Fibroblast of skin of left quadriceps (primary cell): ENCODE measurements around the gene RAB37.

ENCODE experiments used
- DNase-seq, 2 experiments: peaks; one replicate each; pipeline ENCODE4 v3.0.0-alpha.2; 2013; ENCODE audit warnings: low read depth in 2 of 2

The RAB37 gene

GRCh38 chr17:74744714-74745547 lies 7.9 kb downstream of the RAB37 start:
- peak; percentile 8 to 13 for DNase-seq

- no peak for DNase-seq
These were observed 8.6 kb downstream of the RAB37 start for GRCh38 chr17:74745548-74746177.

GRCh38 chr17:74746376-74746775 lies 9.3 kb downstream of the RAB37 start:
- DNase-seq: no peak

DNA sequence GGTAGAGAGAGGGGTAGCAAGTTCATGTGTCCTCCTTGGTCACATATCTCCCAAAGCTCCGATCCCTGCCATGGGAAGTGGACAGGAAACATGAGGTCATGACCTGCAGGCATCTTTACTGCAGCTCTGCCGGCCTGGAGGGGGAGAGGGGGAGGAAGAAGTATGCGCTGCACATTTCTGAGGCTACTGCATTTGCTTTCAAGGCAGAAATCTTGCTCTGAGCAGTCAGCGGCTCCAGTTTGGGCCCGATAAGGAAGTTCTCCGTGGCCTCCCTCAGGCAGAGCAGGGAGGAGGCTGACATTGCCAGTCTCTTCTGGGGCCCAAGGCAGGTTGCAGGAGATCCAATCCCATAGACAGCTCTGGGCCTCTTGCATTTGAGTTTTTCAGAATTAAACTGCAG lies 9.9 kb downstream of the RAB37 start:
- DNase-seq: no peak

DNA sequence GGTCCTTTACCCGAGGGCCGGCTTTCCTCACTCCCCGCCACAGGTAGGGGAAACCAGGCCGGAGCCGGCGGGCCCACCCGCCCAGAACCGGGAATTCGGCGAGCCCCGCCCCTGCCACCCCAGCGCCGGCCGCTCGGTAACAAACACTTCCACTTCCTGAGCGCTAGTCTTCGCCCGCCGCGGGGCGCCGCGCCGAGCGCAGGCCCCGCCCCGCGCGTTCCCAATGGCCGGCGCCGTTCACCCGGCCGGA lies 11.1 kb downstream of the RAB37 start:
- DNase-seq: no peak

- DNase-seq: peak; percentile 71 to 74
These were observed 11.6 kb downstream of the RAB37 start, which contains the start of gene NHERF1 for GRCh38 chr17:74748529-74749278. Gene NHERF1 (plus strand): TSS chr17:74748628. CDS start chr17:74748847, 219 bp downstream.

DNA sequence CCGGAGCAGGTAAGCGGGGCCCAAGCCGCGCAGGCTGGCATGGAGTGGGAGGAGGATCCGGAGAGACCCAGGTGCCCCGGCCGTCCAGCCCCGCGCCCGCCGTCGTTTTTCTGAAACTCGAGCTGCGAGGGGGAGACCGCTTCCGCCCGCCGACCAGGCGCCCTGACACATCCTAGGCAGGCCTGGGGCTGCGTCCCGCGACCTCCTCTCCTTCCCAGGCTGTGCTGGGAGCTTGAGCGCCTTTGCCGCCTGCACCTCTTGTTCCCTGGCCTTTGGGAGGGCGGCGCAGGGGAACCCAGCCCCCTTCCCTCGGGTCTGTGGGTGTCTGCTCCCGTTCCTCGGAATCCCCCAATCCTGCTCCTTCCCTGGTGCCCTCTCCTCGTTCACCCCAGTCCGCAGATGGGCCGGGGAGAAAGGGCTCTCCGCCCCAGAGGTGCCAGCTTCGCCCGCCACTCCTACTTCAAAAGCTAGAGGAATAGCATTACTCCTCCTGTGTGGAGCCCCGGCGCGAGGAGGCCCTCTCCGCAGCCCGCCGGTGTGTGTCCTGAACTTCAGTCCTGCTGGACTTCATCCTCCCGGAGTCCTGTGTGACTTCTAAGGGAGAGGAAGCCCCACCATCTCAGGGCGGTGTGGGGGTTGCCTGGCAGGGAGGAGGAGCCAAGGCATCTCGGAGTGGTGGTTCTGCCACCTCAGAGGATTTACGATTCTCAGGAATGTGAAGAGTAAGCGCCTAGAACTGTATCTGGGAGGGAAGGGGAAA lies 12.4 kb downstream of the RAB37 start:
- DNase-seq: no peak

DNA sequence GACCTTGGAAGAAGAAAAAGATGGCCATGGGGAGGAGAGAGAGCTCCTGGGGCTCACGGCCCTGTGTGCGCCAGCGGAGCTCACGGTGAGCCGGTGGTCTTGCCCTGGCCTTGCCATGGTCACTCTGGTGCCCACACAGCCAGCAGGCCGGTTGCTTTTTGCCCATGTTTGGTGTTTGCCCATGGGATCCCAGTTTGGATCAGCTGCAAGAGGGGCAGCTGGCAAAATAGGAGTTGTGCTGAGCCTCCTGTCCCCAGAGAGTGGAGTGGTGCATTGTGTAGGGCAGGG lies 12.9 kb downstream of the RAB37 start:
- DNase-seq: no peak

GRCh38 chr17:74750327-74751069 lies 13.4 kb downstream of the RAB37 start:
- DNase-seq: no peak

GRCh38 chr17:74752415-74752814 lies 15.4 kb downstream of the RAB37 start:
- no peak for DNase-seq

- DNase-seq: no peak
These were observed 15.9 kb downstream of the RAB37 start for GRCh38 chr17:74752822-74753401.

DNA sequence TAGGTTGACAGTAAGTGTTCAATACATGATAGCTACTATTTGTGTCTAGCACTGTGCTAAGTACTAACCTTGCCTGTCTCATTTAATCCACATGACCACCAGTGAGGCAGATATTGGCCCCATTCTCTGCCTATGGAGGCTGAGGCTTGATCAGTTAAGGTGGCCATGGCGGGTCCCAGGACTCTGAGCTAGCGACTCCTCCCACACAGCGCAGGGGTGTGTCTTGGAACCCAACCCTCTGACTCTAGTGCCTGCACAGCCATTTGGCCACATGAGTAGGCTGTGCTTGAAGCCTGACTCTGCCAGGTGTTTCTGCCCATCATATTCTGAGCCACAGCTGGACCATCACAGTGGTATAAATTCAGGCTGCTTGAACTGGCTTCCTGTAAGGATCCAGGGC lies 17.8 kb downstream of the RAB37 start:
- no peak for DNase-seq

DNA sequence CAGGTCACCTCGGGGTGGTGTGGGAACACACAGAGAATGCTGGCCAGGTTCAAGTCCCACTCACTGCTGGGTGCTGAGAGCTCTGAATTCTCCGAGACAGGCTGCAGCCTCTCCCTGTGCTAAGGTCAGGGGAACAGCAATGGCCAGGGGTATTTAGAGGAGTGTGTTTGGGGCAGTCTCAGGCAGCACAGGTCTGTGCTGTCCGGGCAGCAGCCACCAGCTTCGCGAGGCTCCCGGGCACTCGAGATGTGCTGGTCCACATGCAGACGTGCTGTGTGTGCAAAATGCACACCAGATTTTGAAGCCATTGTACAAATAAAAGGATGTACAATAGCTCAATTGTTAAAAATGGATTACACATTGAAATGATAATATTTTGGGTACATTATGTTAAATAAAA lies 18.5 kb downstream of the RAB37 start:
- no peak for DNase-seq

DNA sequence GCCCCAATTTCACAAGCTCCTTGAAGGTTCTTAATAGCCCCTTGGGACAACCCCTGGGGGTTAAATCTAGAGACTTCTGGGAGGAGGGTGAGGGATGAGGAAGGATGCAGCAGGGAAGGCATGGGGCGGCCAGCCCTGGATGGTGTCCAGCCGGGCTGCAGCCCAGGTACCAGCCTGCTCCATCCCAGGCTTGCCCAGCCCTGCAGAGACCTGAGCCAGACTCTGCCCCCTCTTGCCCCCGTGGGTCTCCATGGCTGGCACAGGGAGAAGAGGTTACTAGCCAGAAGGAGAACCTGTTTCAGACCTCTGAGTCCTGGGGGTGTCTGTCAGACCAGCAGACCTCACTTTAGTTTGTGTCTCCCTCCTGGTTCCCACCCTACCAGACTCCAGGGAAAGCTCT lies 19.8 kb downstream of the RAB37 start:
- DNase-seq: no peak

- DNase-seq: no peak
These were observed 20.4 kb downstream of the RAB37 start for GRCh38 chr17:74757502-74757901.

DNA sequence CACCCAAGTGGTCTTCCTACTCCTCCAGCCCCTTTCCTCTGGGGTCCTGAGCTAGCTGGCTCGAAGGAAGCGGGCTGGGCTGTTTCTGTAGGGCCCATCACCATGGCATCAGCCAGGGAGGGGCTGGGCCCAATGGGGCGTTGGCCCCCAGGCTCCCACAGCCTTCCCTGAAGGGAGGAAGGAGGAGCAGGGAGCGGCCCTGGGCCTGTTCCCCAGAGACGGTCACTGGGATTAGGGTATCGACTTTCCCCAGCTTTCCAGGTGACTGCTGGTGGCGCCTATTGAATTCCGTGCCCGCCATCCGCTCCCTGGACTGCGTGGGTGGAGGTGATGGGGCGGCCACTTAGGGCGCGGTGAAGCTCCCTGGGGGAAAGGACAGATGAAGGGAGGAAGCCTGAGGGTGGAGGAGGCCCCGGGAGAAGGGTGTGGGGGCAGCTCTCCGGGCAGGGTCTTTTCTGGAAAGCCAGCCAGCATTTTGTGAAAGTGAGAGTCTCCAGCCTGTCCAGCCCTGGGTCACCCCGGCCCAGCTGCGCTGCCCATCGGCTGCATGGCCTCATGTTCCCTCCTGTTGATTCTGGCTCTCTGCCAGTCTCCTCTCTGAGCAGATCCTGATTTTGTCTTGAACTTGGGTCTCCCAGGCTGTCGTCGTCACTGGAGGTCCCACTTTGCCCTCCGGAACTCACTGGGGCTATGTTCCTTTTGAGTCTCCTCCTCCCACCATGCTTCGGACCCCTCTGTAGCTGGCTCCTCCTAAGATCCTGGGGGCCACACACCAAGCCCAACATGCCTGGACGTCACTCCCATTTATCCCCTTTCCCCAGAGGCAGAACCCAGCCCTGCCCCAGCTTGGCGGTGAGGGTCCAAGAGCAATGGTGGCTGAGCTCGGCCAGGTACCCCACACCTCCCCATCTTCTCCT lies 21.1 kb downstream of the RAB37 start:
- DNase-seq: no peak

DNA sequence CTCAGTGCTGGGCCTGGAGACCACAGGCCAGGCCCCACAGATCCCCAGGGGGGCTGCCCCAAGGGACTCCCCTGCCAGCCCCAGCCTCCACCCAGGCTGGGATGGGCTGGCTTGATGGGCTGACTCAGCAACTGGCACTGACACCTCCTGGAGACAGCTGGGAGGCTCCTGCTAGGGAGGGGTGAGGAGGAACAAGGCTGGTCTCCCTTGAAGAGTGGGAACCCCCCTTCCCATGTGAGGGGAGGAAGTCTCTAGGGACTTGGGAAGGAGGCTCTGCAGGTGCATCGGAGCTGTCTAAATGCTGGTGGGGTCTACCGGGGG lies 21.8 kb downstream of the RAB37 start:
- DNase-seq: no peak

DNA sequence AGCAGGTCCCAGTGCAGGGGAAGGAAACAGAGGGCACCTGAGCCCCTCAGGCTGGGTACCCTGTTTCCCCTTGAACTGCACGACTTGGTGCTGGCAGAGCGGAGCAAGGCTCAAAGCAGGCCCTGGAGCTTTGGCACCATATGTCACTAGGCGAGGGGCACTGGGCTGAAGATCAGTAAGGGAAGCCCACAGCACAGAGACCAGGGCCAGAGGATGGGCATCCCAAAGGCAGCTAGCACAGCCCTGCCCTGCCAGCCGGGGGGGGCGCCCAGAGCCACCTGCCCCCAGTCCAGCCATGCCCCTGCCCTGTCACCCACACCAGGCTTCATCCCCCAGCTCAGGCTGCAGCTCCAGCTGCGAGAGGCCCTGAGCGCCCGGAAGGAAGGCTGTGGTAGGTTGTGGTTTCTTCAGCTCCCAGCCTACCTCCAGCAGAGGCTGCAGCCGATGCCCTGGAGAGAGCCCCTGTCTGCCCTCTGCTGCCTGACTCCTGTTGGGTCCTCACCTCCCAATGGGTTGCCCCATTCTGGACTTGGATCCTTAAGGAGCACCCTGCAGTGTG lies 22.3 kb downstream of the RAB37 start:
- no peak for DNase-seq

GRCh38 chr17:74759941-74760340 lies 22.9 kb downstream of the RAB37 start:
- no peak for DNase-seq
